ENCODE measurements around the gene RCL1.
"Not testable (repeated sequence)": the region's sequence is repeated elsewhere in the genome, so short reads cannot be mapped to it uniquely, and the experiment has no call there.

Gene RCL1

DNA sequence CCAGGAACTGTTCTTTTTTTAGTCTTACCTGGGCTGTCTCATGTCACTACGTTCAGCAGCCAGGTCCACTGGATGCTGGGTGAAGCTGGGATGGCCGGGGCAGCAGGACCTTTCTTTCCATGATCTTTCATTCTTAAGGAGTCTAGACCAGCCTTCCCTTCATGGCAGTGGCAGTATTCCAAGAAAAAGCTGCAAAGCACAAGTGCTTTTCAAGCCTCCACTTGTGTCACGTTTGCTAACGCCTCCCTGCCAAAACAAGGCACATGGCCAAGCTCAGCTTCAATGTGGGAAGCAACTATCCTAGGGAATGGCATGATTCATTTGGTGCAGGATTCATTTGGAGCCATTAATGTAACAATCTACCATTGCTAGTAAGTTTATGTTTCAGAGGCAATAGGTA is 94.8 kb downstream of the RCL1 start:
- DNase-seq (ENCODE audit: low read depth), result peak; percentile 72

GRCh38 chr9:4890242-4890641 is 97.5 kb downstream of the RCL1 start:
- DNase-seq (ENCODE audit: low read depth), result no peak

- DNase-seq (ENCODE audit: low read depth), result no peak
Observed at GRCh38 chr9:4890929-4891328, 98.2 kb downstream of the RCL1 start.

DNA sequence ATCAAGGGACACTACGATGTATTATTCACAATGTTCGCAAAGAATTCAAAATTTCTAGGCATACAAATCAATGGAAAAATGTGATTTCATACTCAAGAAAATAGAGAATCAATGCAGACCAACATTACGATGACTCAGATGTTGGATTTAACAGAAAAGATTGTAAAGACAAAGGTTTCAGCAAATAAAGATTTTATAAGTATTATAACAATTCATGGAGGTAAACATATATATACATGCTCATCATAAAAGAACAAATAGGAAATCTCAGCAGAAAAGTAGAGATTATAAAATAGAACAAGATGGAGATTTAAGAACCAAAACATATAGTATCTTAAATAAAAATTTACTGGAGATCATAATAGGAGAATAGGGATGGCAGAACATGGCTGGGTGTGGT is 98.9 kb downstream of the RCL1 start:
- DNase-seq (ENCODE audit: low read depth), result no peak

GRCh38 chr9:4892501-4893194 is 99.9 kb downstream of the RCL1 start:
- DNase-seq (ENCODE audit: low read depth), result no peak

GRCh38 chr9:4894076-4894475 is 101.3 kb downstream of the RCL1 start:
- peak; percentile 61 for DNase-seq (ENCODE audit: low read depth)

GRCh38 chr9:4899853-4900252 is 107.1 kb downstream of the RCL1 start:
- not testable (repeated sequence) for DNase-seq (ENCODE audit: low read depth)

- not testable (repeated sequence) for DNase-seq (ENCODE audit: low read depth)
Observed at GRCh38 chr9:4901401-4902134, 108.8 kb downstream of the RCL1 start.

DNA sequence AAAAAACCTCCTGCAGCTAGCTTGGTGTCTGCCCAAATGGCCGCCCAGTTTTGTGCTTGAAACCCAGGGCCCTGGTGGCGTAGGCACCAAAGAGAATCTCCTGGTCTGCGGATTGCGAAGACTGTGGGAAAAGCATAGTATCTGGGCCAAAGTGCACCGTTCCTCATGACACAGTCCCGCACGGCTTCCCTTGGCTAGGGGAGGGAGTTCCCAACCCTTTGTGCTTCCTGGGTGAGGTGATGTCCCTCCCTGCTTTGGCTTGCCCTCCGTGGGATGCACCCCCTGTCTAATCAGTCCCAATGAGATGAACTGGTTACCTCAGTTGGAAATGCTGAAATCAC is 109.4 kb downstream of the RCL1 start:
- DNase-seq (ENCODE audit: low read depth), result no peak

DNA sequence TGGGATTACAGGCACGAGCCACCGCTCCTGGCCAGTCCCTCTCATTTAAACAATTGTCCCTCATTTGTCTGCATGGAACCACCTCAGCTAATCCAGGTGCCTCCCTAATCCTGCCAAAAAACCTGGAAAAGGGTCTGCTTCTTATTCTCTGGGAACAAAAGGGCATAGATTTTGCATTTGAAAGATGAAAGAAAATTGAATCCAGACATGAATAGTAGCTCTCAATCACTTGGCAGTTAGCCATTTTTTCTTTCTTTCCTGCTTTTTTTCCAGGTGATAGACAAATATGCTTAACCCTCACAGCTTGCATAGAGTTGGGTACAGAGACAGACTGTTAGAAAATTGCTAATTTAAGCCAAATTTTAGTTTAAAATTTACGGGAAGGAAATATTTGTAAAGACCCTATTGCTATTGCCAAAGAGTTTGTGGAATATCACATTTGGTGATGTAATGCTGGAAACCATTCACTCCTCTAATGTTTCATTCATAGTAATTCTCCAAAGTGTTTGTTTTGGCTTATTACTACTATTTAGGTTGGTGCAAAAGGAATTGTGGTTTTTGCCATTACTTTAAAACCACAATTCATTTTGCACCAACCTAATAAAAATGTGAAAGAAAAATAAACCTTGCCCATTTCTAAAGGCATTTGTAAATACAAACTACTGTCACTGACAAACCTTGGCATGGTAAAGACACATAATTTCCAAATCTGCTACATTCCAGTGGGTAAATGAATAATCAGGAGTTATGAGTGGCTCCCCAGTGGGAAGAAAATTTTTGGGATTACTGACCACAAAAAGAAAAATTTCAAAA is 111.8 kb downstream of the RCL1 start:
- DNase-seq (ENCODE audit: low read depth), result peak; percentile 95

DNA sequence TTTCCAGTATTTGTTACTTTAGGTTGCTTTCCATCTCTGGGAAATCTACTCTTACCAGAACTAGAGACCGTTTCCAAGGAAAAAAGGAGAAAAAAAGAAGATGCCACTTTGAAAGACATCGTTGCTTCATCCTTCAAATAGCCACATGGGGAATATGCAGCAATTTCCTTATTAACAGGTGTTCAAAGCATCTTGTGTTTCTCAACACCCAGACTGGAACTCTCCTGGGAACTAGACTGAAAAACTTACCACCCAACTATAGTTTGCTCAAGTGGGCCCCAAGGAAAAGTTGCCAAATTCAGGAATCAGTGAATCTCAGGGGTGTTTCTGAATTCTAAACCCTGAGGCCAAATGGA is 112.4 kb downstream of the RCL1 start:
- DNase-seq (ENCODE audit: low read depth), result no peak
